ENCODE measurements around the gene SNX6.

DNA sequence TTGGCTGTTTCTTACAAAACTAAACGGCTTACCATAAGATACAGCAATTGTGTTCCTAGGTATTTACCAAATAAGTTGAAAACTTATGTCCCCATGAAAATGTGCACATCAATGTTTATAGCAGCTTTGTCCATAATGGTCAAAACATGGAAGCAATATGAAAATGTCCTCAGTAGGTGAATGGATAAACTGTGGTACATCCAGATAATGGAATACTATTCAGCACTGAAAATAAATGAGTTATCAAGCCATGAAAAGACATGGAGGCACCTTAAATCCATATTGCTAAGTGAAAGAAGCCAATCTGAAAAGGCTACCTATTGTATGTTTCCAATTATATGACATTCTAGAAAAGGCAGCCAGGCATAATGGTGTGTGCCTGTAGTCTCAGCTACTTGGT is 43.8 kb upstream of the SNX6 start:
- TF ChIP-seq, protein P1, sequence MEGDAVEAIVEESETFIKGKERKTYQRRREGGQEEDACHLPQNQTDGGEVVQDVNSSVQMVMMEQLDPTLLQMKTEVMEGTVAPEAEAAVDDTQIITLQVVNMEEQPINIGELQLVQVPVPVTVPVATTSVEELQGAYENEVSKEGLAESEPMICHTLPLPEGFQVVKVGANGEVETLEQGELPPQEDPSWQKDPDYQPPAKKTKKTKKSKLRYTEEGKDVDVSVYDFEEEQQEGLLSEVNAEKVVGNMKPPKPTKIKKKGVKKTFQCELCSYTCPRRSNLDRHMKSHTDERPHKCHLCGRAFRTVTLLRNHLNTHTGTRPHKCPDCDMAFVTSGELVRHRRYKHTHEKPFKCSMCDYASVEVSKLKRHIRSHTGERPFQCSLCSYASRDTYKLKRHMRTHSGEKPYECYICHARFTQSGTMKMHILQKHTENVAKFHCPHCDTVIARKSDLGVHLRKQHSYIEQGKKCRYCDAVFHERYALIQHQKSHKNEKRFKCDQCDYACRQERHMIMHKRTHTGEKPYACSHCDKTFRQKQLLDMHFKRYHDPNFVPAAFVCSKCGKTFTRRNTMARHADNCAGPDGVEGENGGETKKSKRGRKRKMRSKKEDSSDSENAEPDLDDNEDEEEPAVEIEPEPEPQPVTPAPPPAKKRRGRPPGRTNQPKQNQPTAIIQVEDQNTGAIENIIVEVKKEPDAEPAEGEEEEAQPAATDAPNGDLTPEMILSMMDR (IDR thresholded peaks at IDR 0.05): no peak
- TF ChIP-seq POLR2AphosphoS5 (IDR thresholded peaks at IDR 0.05): no peak
- TF ChIP-seq POLR2A (IDR thresholded peaks at IDR 0.05): no peak
- TF ChIP-seq EP300 (IDR thresholded peaks at IDR 0.05): no peak

Data from sigmoid colon (tissue), 4 donors.